ENCODE results near the gene PAPSS2. TPM values are rescaled to one million over a fixed set of nuclear protein-coding genes. Genes with fewer than 3 reads are reported as not detected.
A peak's percentile ranks its signal among the peaks of the same experiment; 100 is the strongest.

PAPSS2 gene
- total and polyA plus RNA-seq, 7 experiments from 2014 or later, result 0.05 to 1.6 (median 0.22) TPM

DNA sequence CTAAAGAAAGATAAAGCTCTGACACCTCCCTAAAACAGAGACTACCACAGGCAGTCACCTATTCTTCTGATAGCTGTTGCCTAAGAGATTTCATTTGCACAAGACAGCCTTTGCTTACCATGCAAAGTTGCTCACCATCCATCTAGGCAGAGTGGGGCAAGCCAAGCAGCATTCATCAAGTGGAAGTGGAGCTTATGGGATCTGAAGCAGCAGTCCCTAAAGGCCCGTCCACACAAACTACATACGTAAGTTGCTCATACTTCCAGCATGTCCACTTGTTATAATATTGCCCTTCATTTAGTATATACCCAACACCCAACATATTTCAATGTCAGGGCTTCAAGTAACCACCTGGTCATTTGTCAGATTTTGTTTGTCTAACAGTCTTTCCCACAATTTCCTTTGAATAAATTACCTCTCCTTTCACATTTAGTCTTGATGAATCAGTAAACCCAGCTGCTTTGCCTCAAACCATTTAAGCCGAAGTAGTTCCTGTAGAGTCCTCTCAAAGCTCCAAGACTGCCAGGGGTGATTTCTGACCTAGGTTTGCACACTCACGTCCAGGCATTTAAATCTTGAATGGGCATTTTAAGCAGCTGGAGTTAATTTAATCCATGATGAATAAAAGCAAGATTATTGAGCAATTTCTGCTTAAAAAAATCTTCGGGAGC is 90.5 kb downstream of the PAPSS2 start:
- ChIA-PET POLR2A (no interaction called here), CTCF (interaction anchor here (1.1 kb wide), 1 partner anchor 9 kb away, joined by 5 read pairs; no protein-coding TSS in a partner anchor)
- no peaks in the 10 kb centered on the region for H3K27me3 Mint-ChIP-seq
- H3K9me3 Mint-ChIP-seq, result peaks cover 0 to 4% (median 0%) of the 10 kb centered on the region in 11 donors
- peaks cover 0 to 14% (median 14%) of the 10 kb centered on the region in 5 donors for H3K36me3 Mint-ChIP-seq
- H3K27me3 ChIP-seq (ENCODE audit: control insufficient read depth in 2 of 2, insufficient read depth in 2 of 2, low read length in 2 of 2), result no peaks in the 10 kb centered on the region
- H3K4me3 Mint-ChIP-seq, result no peak overlapping the region
- intact Hi-C loops (cut with micrococcal nuclease), result no loop called here
- peak overlapping the region in 6 of 9 donors; percentile 19 to 84 (median 70) for H3K27ac Mint-ChIP-seq
- no peaks in the 10 kb centered on the region for H3K4me1 ChIP-seq (ENCODE audit: control insufficient read depth in 2 of 2, insufficient read depth in 2 of 2, low read length in 2 of 2)
- H3K9me3 ChIP-seq (ENCODE audit: control insufficient read depth in 2 of 3, low read length in 3 of 3), result no peaks in the 10 kb centered on the region
- DNase-seq (no peak), ATAC-seq (no peak)
- H3K4me3 ChIP-seq (ENCODE audit: low read length), result no peak overlapping the region
- H3K27ac ChIP-seq (ENCODE audit: low read depth, low read length), result no peak overlapping the region
- H3K36me3 ChIP-seq (ENCODE audit: control insufficient read depth in 2 of 3, insufficient read depth in 3 of 3, low read length in 3 of 3), result peaks cover 0 to 10% (median 7%) of the 10 kb centered on the region in 3 experiments
- H3K4me1 Mint-ChIP-seq, result peaks cover 0 to 9% (median 3%) of the 10 kb centered on the region in 7 donors

DNA sequence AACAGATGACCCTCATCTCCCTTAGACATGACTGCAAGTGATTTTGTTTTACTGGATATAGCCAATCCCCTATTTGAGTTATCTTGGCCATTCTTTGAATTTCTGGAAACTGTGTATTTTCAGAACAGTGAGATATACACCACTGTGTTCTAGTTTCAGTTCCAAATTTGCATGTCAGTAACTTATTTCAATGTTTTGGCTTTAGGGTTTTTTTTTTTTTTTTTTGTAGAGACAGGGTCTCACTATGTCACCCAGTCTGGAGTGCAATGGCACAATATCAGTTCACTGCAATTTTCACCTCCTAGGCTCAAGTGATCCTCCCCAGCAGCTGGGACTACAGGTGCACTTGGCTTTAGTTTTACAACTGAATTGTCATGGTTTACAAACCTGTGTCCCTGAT is 91.1 kb downstream of the PAPSS2 start:
- Mint-ChIP-seq H3K4me3 (no peak overlapping the region), H3K27ac (peak overlapping the region in 1 of 9 donors; percentile 65), H3K27me3 (no peaks in the 10 kb centered on the region), H3K4me1 (peaks cover 0 to 9% (median 3%) of the 10 kb centered on the region in 7 donors), H3K36me3 (peaks cover 0 to 16% (median 15%) of the 10 kb centered on the region in 5 donors), H3K9me3 (peaks cover 0 to 4% (median 0%) of the 10 kb centered on the region in 11 donors)
- no peaks in the 10 kb centered on the region for H3K27me3 ChIP-seq (ENCODE audit: control insufficient read depth in 2 of 2, insufficient read depth in 2 of 2, low read length in 2 of 2)
- H3K4me1 ChIP-seq (ENCODE audit: control insufficient read depth in 2 of 2, insufficient read depth in 2 of 2, low read length in 2 of 2), result no peaks in the 10 kb centered on the region
- ATAC-seq, result no peak
- H3K4me3 ChIP-seq (ENCODE audit: low read length), result no peak overlapping the region
- H3K27ac ChIP-seq (ENCODE audit: low read depth, low read length), result no peak overlapping the region
- DNase-seq, result no peak
- peaks cover 0 to 12% (median 7%) of the 10 kb centered on the region in 3 experiments for H3K36me3 ChIP-seq (ENCODE audit: control insufficient read depth in 2 of 3, insufficient read depth in 3 of 3, low read length in 3 of 3)
- H3K9me3 ChIP-seq (ENCODE audit: control insufficient read depth in 2 of 3, low read length in 3 of 3), result no peaks in the 10 kb centered on the region
- intact Hi-C loops (cut with micrococcal nuclease), result no loop called here
- POLR2A ChIA-PET, result no interaction called here
- CTCF ChIA-PET, result interaction anchor here (1.1 kb wide), 1 partner anchor 9 kb away, joined by 5 read pairs; no protein-coding TSS in a partner anchor

DNA sequence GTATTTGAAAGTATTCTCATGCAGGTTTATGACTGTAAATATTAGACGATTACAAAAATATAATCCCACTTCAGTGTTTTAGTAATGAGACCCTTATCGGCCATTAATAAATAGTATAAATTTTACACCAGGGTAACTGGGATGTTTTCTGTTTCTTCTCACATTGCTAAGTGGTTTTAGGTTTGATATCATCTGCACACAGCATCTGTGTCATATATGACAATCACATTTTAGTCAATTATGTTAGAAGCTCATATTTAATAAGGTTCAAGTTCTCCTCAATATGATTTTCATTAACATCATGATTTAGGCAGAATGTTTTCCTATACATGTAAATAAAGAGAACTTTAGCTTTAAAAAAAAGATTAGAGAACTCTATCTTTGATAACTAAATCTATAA is 91.6 kb downstream of the PAPSS2 start:
- H3K27ac Mint-ChIP-seq, result no peak overlapping the region
- H3K4me1 Mint-ChIP-seq, result peaks cover 0 to 9% (median 3%) of the 10 kb centered on the region in 7 donors
- intact Hi-C loops (cut with micrococcal nuclease), result no loop called here
- H3K27ac ChIP-seq (ENCODE audit: low read depth, low read length), result no peak overlapping the region
- ATAC-seq (no peak), DNase-seq (no peak)
- H3K27me3 ChIP-seq (ENCODE audit: control insufficient read depth in 2 of 2, insufficient read depth in 2 of 2, low read length in 2 of 2), result no peaks in the 10 kb centered on the region
- no peaks in the 10 kb centered on the region for H3K4me1 ChIP-seq (ENCODE audit: control insufficient read depth in 2 of 2, insufficient read depth in 2 of 2, low read length in 2 of 2)
- POLR2A ChIA-PET, result no interaction called here
- no peak overlapping the region for H3K4me3 Mint-ChIP-seq
- peaks cover 0 to 16% (median 7%) of the 10 kb centered on the region in 3 experiments for H3K36me3 ChIP-seq (ENCODE audit: control insufficient read depth in 2 of 3, insufficient read depth in 3 of 3, low read length in 3 of 3)
- CTCF ChIA-PET, result no interaction called here
- peaks cover 0 to 19% (median 17%) of the 10 kb centered on the region in 5 donors for H3K36me3 Mint-ChIP-seq
- peaks cover 0 to 4% (median 0%) of the 10 kb centered on the region in 11 donors for H3K9me3 Mint-ChIP-seq
- H3K4me3 ChIP-seq (ENCODE audit: low read length), result no peak overlapping the region
- H3K9me3 ChIP-seq (ENCODE audit: control insufficient read depth in 2 of 3, low read length in 3 of 3), result no peaks in the 10 kb centered on the region
- H3K27me3 Mint-ChIP-seq, result no peaks in the 10 kb centered on the region

DNA sequence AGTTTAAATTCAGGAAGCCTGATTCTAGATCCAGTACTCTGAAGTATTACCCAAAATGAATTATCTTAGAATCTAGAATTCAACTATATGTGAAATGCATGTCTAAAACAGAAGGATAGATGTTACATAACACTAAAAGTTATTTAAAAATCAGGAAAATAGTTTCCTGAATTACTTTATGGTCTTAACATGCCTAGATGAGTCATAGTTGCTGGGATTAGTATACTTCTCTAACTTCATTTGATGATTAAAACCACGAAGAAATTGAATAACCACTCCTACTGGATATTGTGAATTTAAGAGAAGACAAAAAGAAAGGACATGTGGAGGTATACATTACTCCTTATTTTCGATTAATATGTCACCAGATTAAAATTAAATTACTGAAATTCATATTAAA is 92.9 kb downstream of the PAPSS2 start:
- no peak overlapping the region for H3K27ac ChIP-seq (ENCODE audit: low read depth, low read length)
- Mint-ChIP-seq H3K27ac (peak overlapping the region in 2 of 9 donors; percentile 8 to 17), H3K4me1 (peaks cover 0 to 9% (median 3%) of the 10 kb centered on the region in 7 donors)

DNA sequence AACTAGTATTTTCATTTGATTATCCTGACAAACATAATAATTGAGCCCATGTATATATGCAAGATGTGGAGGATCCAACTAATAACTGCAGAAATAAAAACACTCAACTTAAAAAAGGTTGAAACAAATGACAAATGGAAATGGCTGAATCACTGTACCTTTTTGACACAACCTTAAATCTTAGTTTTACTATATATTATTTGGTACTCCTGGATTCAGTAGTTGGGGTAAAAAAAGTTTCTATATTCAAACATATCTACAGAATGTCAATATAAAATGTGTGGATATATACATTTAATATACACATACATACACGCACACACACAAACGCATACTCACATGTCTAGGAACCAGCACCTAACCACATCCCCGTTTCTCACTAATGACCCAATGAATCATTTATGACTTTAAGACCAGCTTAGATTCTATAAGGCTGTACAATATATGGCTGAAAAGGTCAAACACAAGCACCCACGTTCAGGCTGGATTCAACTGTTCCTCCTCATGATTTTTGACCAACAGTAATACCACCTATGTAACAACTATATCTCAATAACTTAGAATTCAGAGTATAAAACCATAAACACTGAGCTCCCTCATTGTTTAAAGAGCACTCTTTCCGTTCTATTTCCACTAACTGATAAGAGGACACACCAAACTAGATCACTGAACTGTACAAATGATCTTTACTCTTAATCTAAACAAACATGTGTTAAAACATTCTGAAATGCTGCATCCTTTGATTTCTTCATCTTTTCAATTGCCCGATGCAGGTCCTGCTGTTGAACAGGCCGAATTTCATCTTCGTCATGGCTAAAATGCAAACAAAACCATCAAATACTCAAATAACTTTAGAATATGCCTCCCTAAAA is 94.6 kb downstream of the PAPSS2 start:
- Mint-ChIP-seq H3K4me3 (no peak overlapping the region), H3K9me3 (no peaks in the 10 kb centered on the region), H3K4me1 (peaks cover 0 to 14% (median 8%) of the 10 kb centered on the region in 7 donors), H3K36me3 (peaks cover 0 to 28% (median 17%) of the 10 kb centered on the region in 5 donors), H3K27ac (peak overlapping the region in 1 of 9 donors; percentile 49), H3K27me3 (no peaks in the 10 kb centered on the region)
- ChIA-PET CTCF (interaction anchor here (1.2 kb wide), 1 partner anchor 50 kb away, joined by 3 read pairs; no protein-coding TSS in a partner anchor), POLR2A (no interaction called here)
- H3K27me3 ChIP-seq (ENCODE audit: control insufficient read depth in 2 of 2, insufficient read depth in 2 of 2, low read length in 2 of 2), result no peaks in the 10 kb centered on the region
- intact Hi-C loops (cut with micrococcal nuclease), result no loop called here
- H3K4me1 ChIP-seq (ENCODE audit: control insufficient read depth in 2 of 2, insufficient read depth in 2 of 2, low read length in 2 of 2), result no peaks in the 10 kb centered on the region
- peaks cover 0 to 24% (median 12%) of the 10 kb centered on the region in 3 experiments for H3K36me3 ChIP-seq (ENCODE audit: control insufficient read depth in 2 of 3, insufficient read depth in 3 of 3, low read length in 3 of 3)
- H3K27ac ChIP-seq (ENCODE audit: low read depth, low read length), result no peak overlapping the region
- ATAC-seq (no peak), DNase-seq (no peak)
- no peak overlapping the region for H3K4me3 ChIP-seq (ENCODE audit: low read length)
- H3K9me3 ChIP-seq (ENCODE audit: control insufficient read depth in 2 of 3, low read length in 3 of 3), result no peaks in the 10 kb centered on the region

More for the DNA sequence above, 92.9 kb downstream of the PAPSS2 start:
- Histone ChIP-seq H3K9me3 (ENCODE audit: control insufficient read depth in 2 of 3, low read length in 3 of 3) (no peaks in the 10 kb centered on the region), H3K4me1 (ENCODE audit: control insufficient read depth in 2 of 2, insufficient read depth in 2 of 2, low read length in 2 of 2) (no peaks in the 10 kb centered on the region), H3K27me3 (ENCODE audit: control insufficient read depth in 2 of 2, insufficient read depth in 2 of 2, low read length in 2 of 2) (no peaks in the 10 kb centered on the region), H3K36me3 (ENCODE audit: control insufficient read depth in 2 of 3, insufficient read depth in 3 of 3, low read length in 3 of 3) (peaks cover 0 to 24% (median 11%) of the 10 kb centered on the region in 3 experiments), H3K4me3 (ENCODE audit: low read length) (no peak overlapping the region)
- CTCF ChIA-PET, result no interaction called here
- peaks cover 0 to 4% (median 0%) of the 10 kb centered on the region in 11 donors for H3K9me3 Mint-ChIP-seq
- no peak overlapping the region for H3K4me3 Mint-ChIP-seq
- ATAC-seq, result no peak
- intact Hi-C loops (cut with micrococcal nuclease), result no loop called here
- POLR2A ChIA-PET, result no interaction called here
- H3K36me3 Mint-ChIP-seq, result peaks cover 0 to 23% (median 19%) of the 10 kb centered on the region in 5 donors
- H3K27me3 Mint-ChIP-seq, result no peaks in the 10 kb centered on the region
- no peak for DNase-seq

DNA sequence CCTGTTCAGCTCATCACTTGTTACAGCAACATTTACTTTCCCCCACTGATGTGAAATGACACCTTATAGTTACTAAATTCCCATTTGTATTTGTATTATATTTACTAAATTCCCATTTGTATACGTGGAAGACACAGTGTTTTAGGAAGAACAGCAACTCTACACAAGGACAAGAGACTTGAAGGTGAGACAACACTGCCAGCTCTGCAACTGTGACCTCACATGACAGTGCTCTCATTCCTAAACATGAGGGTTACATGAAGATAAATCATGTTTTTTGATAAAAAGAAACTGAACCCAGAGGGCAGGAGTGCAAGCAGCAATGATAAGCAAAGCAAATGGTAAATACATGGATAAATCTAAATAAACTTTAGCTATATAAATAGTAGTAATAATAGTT is 98.0 kb downstream of the PAPSS2 start:
- no peak for ATAC-seq
- H3K4me1 ChIP-seq (ENCODE audit: control insufficient read depth in 2 of 2, insufficient read depth in 2 of 2, low read length in 2 of 2), result no peaks in the 10 kb centered on the region
- H3K27me3 ChIP-seq (ENCODE audit: control insufficient read depth in 2 of 2, insufficient read depth in 2 of 2, low read length in 2 of 2), result no peaks in the 10 kb centered on the region
- no peaks in the 10 kb centered on the region for H3K27me3 Mint-ChIP-seq
- ChIA-PET CTCF (no interaction called here), POLR2A (no interaction called here)
- no peaks in the 10 kb centered on the region for H3K9me3 ChIP-seq (ENCODE audit: control insufficient read depth in 2 of 3, low read length in 3 of 3)
- peaks cover 0 to 41% (median 22%) of the 10 kb centered on the region in 5 donors for H3K36me3 Mint-ChIP-seq
- peak overlapping the region in 5 of 9 donors; percentile 0 to 69 (median 25) for H3K27ac Mint-ChIP-seq
- DNase-seq, result no peak
- peaks cover 0 to 30% (median 12%) of the 10 kb centered on the region in 3 experiments for H3K36me3 ChIP-seq (ENCODE audit: control insufficient read depth in 2 of 3, insufficient read depth in 3 of 3, low read length in 3 of 3)
- H3K4me3 ChIP-seq (ENCODE audit: low read length), result no peak overlapping the region
- H3K4me1 Mint-ChIP-seq, result peaks cover 0 to 16% (median 7%) of the 10 kb centered on the region in 7 donors
- H3K9me3 Mint-ChIP-seq, result no peaks in the 10 kb centered on the region
- H3K27ac ChIP-seq (ENCODE audit: low read depth, low read length), result no peak overlapping the region
- intact Hi-C loops (cut with micrococcal nuclease), result no loop called here
- H3K4me3 Mint-ChIP-seq, result no peak overlapping the region

Data from naive thymus-derived CD4-positive, alpha-beta T cell (primary cell).